ENCODE data around the gene PHLDA3. TPM values are rescaled to one million over a fixed set of nuclear protein-coding genes. Genes with fewer than 3 reads are reported as not detected.

Gene PHLDA3
- total RNA-seq, 4 donors from 2014 or later: 60.9 to 87.9 (median 75.1) TPM

DNA sequence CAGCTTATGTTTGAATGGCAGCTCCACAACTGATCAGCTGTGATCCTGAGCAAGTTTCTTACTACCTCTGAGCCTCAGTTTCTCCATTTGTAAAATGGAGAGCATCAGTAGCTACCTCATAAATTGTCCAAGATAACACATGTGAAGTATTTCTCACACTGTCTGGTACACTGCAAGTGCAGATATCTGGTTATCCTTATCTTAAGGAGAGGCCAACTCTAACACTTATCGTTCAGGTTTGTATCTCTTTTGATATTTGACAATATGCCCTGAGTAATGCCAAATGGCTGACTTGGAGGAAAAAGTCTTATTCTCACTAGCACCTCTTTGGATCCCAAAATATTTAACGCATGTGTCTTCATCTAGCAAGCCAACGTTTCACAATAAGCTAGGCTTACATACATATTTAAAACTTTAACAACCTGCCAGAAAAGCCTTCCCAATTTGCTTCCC lies 35.2 kb upstream of the PHLDA3 start:
- Histone ChIP-seq H3K4me3 (peak overlapping the region in 3 of 4 donors; percentile 62 to 92 (median 63)), H3K4me1 (peaks cover 31 to 90% (median 67%) of the 10 kb centered on the region in 3 donors), H3K27ac (peak overlapping the region; percentile 90 to 97 (median 92)), H3K9me3 (no peaks in the 10 kb centered on the region), H3K36me3 (peaks cover 0 to 6% (median 0%) of the 10 kb centered on the region in 3 donors), H3K27me3 (no peaks in the 10 kb centered on the region)
- intact Hi-C loops (cut with DNase I): no loop called here
- no peak for DNase-seq
- WGBS, 2 donors: 31 to 53% methylated on average over 3 of the region's 3 CpGs
- TF ChIP-seq, protein P1, sequence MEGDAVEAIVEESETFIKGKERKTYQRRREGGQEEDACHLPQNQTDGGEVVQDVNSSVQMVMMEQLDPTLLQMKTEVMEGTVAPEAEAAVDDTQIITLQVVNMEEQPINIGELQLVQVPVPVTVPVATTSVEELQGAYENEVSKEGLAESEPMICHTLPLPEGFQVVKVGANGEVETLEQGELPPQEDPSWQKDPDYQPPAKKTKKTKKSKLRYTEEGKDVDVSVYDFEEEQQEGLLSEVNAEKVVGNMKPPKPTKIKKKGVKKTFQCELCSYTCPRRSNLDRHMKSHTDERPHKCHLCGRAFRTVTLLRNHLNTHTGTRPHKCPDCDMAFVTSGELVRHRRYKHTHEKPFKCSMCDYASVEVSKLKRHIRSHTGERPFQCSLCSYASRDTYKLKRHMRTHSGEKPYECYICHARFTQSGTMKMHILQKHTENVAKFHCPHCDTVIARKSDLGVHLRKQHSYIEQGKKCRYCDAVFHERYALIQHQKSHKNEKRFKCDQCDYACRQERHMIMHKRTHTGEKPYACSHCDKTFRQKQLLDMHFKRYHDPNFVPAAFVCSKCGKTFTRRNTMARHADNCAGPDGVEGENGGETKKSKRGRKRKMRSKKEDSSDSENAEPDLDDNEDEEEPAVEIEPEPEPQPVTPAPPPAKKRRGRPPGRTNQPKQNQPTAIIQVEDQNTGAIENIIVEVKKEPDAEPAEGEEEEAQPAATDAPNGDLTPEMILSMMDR (IDR thresholded peaks at IDR 0.05): no peak

DNA sequence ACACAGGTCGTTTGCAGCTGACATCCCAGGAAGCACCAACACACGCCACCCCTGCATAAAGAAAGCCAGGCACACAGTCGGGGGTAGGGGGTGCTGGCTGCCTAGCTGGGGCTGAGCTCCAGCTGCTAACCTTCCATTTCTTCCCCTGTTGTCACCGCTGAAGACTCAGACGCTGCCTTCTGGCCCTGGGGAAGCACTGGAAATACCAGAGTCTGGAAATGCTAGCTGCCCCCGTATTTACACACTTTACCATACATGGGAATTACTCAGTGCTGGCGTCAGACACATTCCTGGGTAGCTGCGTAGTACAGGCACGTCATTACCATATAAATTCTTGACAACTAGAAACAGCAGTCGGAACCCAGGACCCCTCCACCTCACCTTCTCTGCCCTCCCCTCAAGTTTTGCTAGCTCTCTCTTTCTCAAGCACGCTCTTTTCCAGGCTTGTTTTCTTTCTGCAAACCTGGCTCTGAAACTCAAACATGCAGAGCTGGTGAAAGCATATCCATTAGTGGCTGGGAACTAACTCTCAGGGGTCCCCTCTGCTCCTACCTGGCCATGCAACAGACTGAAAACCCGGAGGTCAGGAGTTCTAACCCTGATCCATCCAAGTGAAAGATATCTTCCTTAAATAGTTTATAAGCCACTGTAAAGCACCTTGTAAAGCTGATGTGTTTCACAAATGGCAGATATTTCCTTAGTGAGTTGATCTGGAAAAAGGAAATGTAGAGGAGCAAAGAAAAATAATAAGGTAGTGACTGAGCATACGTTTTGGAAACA lies 34.6 kb upstream of the PHLDA3 start:
- no peaks in the 10 kb centered on the region for H3K27me3 ChIP-seq
- peak overlapping the region in 3 of 4 donors; percentile 62 to 92 (median 63) for H3K4me3 ChIP-seq
- WGBS, 2 donors: 35 to 50% methylated on average over 11 to 12 of the region's 13 CpGs
- intact Hi-C loops (cut with DNase I): no loop called here
- peaks cover 31 to 96% (median 72%) of the 10 kb centered on the region in 3 donors for H3K4me1 ChIP-seq
- DNase-seq: no peak
- H3K36me3 ChIP-seq: peaks cover 0 to 11% (median 0%) of the 10 kb centered on the region in 3 donors
- peak in 1 of 4 donors; percentile 46 for TF ChIP-seq POLR2A (IDR thresholded peaks at IDR 0.05)
- TF ChIP-seq, protein P1 (IDR thresholded peaks at IDR 0.05): no peak
- H3K9me3 ChIP-seq: no peaks in the 10 kb centered on the region
- peak overlapping the region; percentile 90 to 97 (median 92) for H3K27ac ChIP-seq

DNA sequence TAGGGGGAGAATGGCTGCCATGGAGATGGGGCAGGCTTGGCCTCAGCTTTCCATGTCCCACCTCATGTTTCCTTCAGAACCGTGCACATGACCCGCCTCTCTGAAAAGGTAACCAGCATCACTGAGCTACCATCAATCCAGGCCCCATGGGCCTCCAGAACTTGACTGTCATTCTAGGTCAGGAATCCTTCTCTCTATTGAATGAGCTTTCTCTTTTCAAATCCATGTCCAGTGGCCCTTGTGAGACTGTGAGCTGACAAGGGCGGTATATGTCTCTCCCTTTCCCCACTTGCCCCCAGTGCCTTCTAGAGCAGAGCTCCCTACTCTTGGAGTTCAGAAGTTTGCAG lies 33.5 kb upstream of the PHLDA3 start:
- peak overlapping the region in 3 of 4 donors; percentile 62 to 92 (median 63) for H3K4me3 ChIP-seq
- peaks cover 0 to 22% (median 0%) of the 10 kb centered on the region in 3 donors for H3K36me3 ChIP-seq
- intact Hi-C loops (cut with DNase I): no loop called here
- peaks cover 28 to 99% (median 77%) of the 10 kb centered on the region in 3 donors for H3K4me1 ChIP-seq
- H3K27me3 ChIP-seq: no peaks in the 10 kb centered on the region
- no peaks in the 10 kb centered on the region for H3K9me3 ChIP-seq
- 55 to 75% methylated on average over 2 to 3 of the region's 3 CpGs for WGBS, 2 donors
- TF ChIP-seq POLR2A (IDR thresholded peaks at IDR 0.05): no peak
- H3K27ac ChIP-seq: peak overlapping the region; percentile 90 to 97 (median 92)
- DNase-seq: no peak

DNA sequence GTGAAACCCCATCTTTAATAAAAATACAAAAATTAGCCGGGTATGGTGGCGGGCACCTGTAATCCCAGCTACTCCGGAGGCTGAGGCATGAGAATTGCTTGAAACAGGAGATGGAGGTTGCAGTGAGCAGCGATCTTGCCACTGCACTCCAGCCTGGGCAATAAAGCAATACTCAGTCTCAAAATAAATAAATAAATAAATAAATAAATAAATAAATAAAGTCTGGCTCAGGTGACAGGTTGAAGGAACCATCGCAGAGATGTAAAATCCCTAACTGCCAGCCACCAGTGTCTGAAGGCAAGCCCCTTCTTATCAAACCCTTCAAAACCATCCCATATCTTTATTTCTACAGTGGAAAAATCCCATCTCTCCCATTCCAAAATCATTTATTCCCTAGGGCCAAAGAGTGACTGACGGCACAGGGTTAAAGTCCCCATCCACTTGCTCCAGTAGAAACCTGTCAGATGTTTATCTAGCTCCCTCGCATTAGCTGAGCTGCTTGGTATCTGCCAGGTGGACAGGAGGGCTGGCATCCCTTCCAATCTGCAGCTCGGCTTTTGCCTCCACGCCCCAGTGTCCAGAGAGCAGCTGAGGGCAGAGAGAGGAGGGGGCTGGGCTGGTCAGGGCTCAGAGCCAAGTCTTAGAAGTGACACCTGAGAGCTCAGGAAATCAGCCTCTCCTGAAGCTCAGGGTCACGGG lies 33.0 kb upstream of the PHLDA3 start:
- intact Hi-C loops (cut with DNase I): no loop called here
- 47 to 55% methylated on average over 5 to 7 of the region's 10 CpGs for WGBS, 2 donors
- Histone ChIP-seq H3K4me1 (peaks cover 27 to 99% (median 79%) of the 10 kb centered on the region in 3 donors), H3K27me3 (no peaks in the 10 kb centered on the region), H3K9me3 (no peaks in the 10 kb centered on the region), H3K4me3 (peak overlapping the region in 3 of 4 donors; percentile 11 to 92 (median 63)), H3K27ac (peak overlapping the region; percentile 90 to 97 (median 92)), H3K36me3 (peaks cover 0 to 24% (median 0%) of the 10 kb centered on the region in 3 donors)
- TF ChIP-seq, protein P1 (IDR thresholded peaks at IDR 0.05): no peak
- no peak for TF ChIP-seq POLR2A (IDR thresholded peaks at IDR 0.05)
- DNase-seq: no peak

DNA sequence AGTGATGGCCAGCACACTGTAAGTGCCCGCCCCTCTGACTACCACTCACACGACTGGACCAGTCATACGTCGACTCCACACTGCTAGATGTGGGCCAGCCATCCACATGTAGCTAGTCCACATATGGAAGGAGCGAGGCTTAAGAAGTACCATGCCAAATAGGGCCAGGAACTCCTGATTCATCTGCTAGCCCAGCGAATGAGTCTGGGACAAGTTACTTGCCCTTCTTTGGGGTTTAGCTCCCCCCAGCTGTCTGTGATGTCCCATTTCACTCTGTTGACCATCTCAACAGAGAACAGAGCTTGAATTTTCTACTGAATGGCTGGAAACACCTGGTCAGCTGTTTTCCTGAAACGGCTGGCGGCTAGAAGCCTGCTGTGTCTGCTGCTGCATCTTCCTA lies 32.2 kb upstream of the PHLDA3 start:
- Histone ChIP-seq H3K4me1 (peaks cover 32 to 100% (median 85%) of the 10 kb centered on the region in 3 donors), H3K27ac (peak overlapping the region; percentile 71 to 97 (median 92)), H3K9me3 (no peaks in the 10 kb centered on the region), H3K4me3 (peak overlapping the region in 2 of 4 donors; percentile 18 to 21), H3K27me3 (no peaks in the 10 kb centered on the region), H3K36me3 (peaks cover 0 to 24% (median 0%) of the 10 kb centered on the region in 3 donors)
- DNase-seq: no peak
- no peak for TF ChIP-seq POLR2A (IDR thresholded peaks at IDR 0.05)
- TF ChIP-seq, protein P1 (IDR thresholded peaks at IDR 0.05): no peak
- 53 to 80% methylated on average over 1 to 7 of the region's 8 CpGs for WGBS, 2 donors
- intact Hi-C loops (cut with DNase I): no loop called here
